ENCODE measurements around the gene FCGR3A. TPM values are rescaled to one million over a fixed set of nuclear protein-coding genes. Genes with fewer than 3 reads are reported as not detected.
"Not testable (repeated sequence)": the region's sequence is repeated elsewhere in the genome, so short reads cannot be mapped to it uniquely, and the experiment has no call there.

FCGR3A gene
- total and polyA plus RNA-seq, 2 of the 4 experiments (the other 2 are of a cell fraction) = not detected

- H2AK5ac ChIP-seq (ENCODE audit: low read depth, low read length); H3K4me2 ChIP-seq (ENCODE audit: low read depth, low read length); H2AK9ac ChIP-seq (replicated peaks; ENCODE audit: low read depth, low read length, poor library complexity); H3K23ac ChIP-seq (ENCODE audit: low read depth, low read length); BruUV-seq (replicated peaks); H2BK15ac ChIP-seq (ENCODE audit: low read depth, low read length); ATAC-seq (ENCODE audit: low read depth); H4K91ac ChIP-seq (ENCODE audit: insufficient read depth, low read depth, low read length); H3K9ac ChIP-seq (ENCODE audit: low read depth, low read length); H4K5ac ChIP-seq (ENCODE audit: low read depth, low read length); dilution Hi-C loops (cut with HindIII; ENCODE audit: low sequenced_read_pairs, unreplicated experiment); DNase-seq; H4K8ac ChIP-seq (ENCODE audit: low read depth in 2 of 2, low read length in 2 of 2); H4K20me1 ChIP-seq (ENCODE audit: insufficient read depth, low read length); H2BK5ac ChIP-seq (ENCODE audit: low read depth, low read length, poor library complexity, severe bottlenecking); H3K4ac ChIP-seq (ENCODE audit: low read depth, low read length); H3K56ac ChIP-seq (ENCODE audit: extremely low read depth, insufficient read depth, low read length); H3K36me3 ChIP-seq (ENCODE audit: control insufficient read depth, insufficient read depth, low read length); H3K27ac ChIP-seq (ENCODE audit: insufficient read depth, low read length); H3K4me1 ChIP-seq (ENCODE audit: control insufficient read depth, insufficient read depth, low read length); H2BK20ac ChIP-seq (ENCODE audit: low read depth, low read length); POLR2A ChIA-PET (ENCODE audit: unreplicated experiment); H2AFZ ChIP-seq (replicated peaks; ENCODE audit: low read length, poor library complexity); H3K27me3 ChIP-seq (ENCODE audit: control insufficient read depth, insufficient read depth, low read length); H3K9me1 ChIP-seq (ENCODE audit: insufficient read depth, low read length); H3K18ac ChIP-seq (ENCODE audit: low read depth, low read length); CTCF ChIA-PET; intact Hi-C loops (cut with micrococcal nuclease); H3K14ac ChIP-seq (replicated peaks; ENCODE audit: low read depth, low read length); H3K9me3 ChIP-seq (ENCODE audit: control insufficient read depth, insufficient read depth, low read length); H3K79me1 ChIP-seq (ENCODE audit: low read depth in 1 of 2, low read length in 2 of 2); H2BK120ac ChIP-seq (ENCODE audit: low read depth, low read length); H3K4me3 ChIP-seq (ENCODE audit: insufficient read depth, low read depth, low read length): not testable (repeated sequence)
- no CpG with 5 or more reads among the region's 1 CpG for WGBS, 2 experiments (ENCODE audit: extremely low coverage in 2 of 2, insufficient read length in 1 of 2)
- in situ Hi-C loops (cut with MboI; ENCODE audit: low sequenced_read_pairs) = loop anchor here (10.0 kb wide), 1 partner anchor 192 kb away; no protein-coding TSS in a partner anchor
Observed at GRCh38 chr1:161543125-161543524, 6.5 kb downstream of the FCGR3A start.

- H3K23ac ChIP-seq (ENCODE audit: low read depth, low read length); H3K79me1 ChIP-seq (ENCODE audit: low read depth in 1 of 2, low read length in 2 of 2); H3K9ac ChIP-seq (ENCODE audit: low read depth, low read length); H3K14ac ChIP-seq (replicated peaks; ENCODE audit: low read depth, low read length); H2AFZ ChIP-seq (replicated peaks; ENCODE audit: low read length, poor library complexity); H2AK9ac ChIP-seq (replicated peaks; ENCODE audit: low read depth, low read length, poor library complexity); H2BK20ac ChIP-seq (ENCODE audit: low read depth, low read length); H3K4me1 ChIP-seq (ENCODE audit: control insufficient read depth, insufficient read depth, low read length); H4K20me1 ChIP-seq (ENCODE audit: insufficient read depth, low read length); dilution Hi-C loops (cut with HindIII; ENCODE audit: low sequenced_read_pairs, unreplicated experiment); H3K56ac ChIP-seq (ENCODE audit: extremely low read depth, insufficient read depth, low read length); POLR2A ChIA-PET (ENCODE audit: unreplicated experiment); H3K9me1 ChIP-seq (ENCODE audit: insufficient read depth, low read length); H3K4me2 ChIP-seq (ENCODE audit: low read depth, low read length); CTCF ChIA-PET; H3K36me3 ChIP-seq (ENCODE audit: control insufficient read depth, insufficient read depth, low read length); intact Hi-C loops (cut with micrococcal nuclease); H4K5ac ChIP-seq (ENCODE audit: low read depth, low read length); H2BK15ac ChIP-seq (ENCODE audit: low read depth, low read length); H3K18ac ChIP-seq (ENCODE audit: low read depth, low read length); H3K27me3 ChIP-seq (ENCODE audit: control insufficient read depth, insufficient read depth, low read length); H3K9me3 ChIP-seq (ENCODE audit: control insufficient read depth, insufficient read depth, low read length); ATAC-seq (ENCODE audit: low read depth); H3K4ac ChIP-seq (ENCODE audit: low read depth, low read length); H3K4me3 ChIP-seq (ENCODE audit: insufficient read depth, low read depth, low read length); H2BK120ac ChIP-seq (ENCODE audit: low read depth, low read length); H4K8ac ChIP-seq (ENCODE audit: low read depth in 2 of 2, low read length in 2 of 2); BruUV-seq (replicated peaks); DNase-seq; H3K27ac ChIP-seq (ENCODE audit: insufficient read depth, low read length); H4K91ac ChIP-seq (ENCODE audit: insufficient read depth, low read depth, low read length); H2BK5ac ChIP-seq (ENCODE audit: low read depth, low read length, poor library complexity, severe bottlenecking); H2AK5ac ChIP-seq (ENCODE audit: low read depth, low read length): not testable (repeated sequence)
- in situ Hi-C loops (cut with MboI; ENCODE audit: low sequenced_read_pairs) = loop anchor here (10.0 kb wide), 1 partner anchor 193 kb away; no protein-coding TSS in a partner anchor
- no CpG with 5 or more reads among the region's 5 CpGs for WGBS, 2 experiments (ENCODE audit: extremely low coverage in 2 of 2, insufficient read length in 1 of 2)
Observed at GRCh38 chr1:161542091-161542559, 7.5 kb downstream of the FCGR3A start.

Data from IMR-90 (cell line).